ENCODE results near the gene ATP8B3.

DNA sequence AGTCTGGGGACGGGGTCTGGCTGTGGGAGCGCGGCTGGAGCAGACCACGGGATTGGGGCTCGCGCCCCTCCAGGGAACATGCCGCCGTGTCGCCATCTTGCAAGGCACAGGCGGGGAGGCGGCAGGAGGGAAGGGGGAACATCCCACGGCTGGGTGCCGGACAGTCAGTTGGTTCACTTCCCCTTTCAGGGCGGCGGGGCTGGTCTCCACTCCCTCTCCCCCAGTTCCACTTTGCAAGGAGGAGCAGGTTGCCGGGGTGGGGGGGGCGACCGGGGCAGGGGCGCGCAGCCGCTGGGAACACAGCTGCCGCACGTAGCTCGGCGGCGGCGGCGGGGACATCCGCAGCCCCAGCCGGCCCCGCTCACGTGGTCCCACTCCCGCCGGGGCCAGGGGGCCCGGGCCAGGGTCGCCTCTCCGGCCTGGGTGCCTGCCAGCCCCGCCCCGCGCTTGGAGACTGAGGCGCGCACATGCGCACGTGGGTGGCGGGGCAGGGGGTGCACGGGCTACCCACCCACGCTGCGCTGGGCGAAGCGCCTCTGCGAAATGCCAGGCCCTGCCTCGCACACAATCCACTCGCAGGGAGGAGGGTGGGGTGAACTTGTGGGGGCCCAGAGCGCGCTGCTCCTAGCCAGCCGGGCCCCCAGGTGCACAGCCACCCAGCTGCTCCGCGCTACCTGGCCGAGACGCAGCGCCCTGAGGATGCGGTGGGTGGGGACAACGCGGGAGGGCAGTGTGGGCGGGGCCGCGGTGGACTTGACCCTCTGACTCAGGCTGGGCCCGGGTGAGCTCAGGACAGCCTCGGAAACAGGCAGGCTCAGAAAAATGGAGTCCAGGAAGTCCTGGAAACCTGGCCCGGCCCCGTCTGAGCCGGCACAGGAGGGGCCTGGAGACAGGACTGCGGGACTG lies 44.9 kb upstream of the ATP8B3 start:
- TF ChIP-seq CTCF (IDR thresholded peaks at IDR 0.05; ENCODE audit: borderline replicate concordance, extremely low read depth, low read length, poor library complexity, severe bottlenecking): no peak
- TF ChIP-seq EZH2 (IDR thresholded peaks at IDR 0.05; ENCODE audit: borderline replicate concordance, low read depth, low read length, severe bottlenecking): no peak

Measured in DND-41 (cell line).